Fibroblast of pulmonary artery (primary cell): Measurements from ENCODE around the gene DVL2.

Source experiments
- DNase-seq: peaks from one replicate; pipeline ENCODE4 v3.0.0-alpha.2; 2010; ENCODE audit warnings: low read depth
- H3K4me3 ChIP-seq: replicated peaks from 2 replicates; pipeline ENCODE4 v1.5.1; 2011; ENCODE audit warnings: low read depth, mild to moderate bottlenecking, control low read depth, low read length, moderate library complexity
- CTCF ChIP-seq: IDR thresholded peaks from 2 replicates; pipeline ENCODE4 v1.5.1; 2011; ENCODE audit warnings: mild to moderate bottlenecking, control low read depth, low read length, inconsistent platforms; ENCODE audit errors: missing control alignments

Gene DVL2

GRCh38 chr17:7254511-7254910, 20.2 kb upstream of the DVL2 start:
- no peak for TF ChIP-seq CTCF
- H3K4me3 ChIP-seq = no peak overlapping the region

GRCh38 chr17:7253082-7253481, 18.8 kb upstream of the DVL2 start:
- peak overlapping the region; percentile 73 for H3K4me3 ChIP-seq
- no peak for TF ChIP-seq CTCF
- no peak for DNase-seq

More at GRCh38 chr17:7254511-7254910, 20.2 kb upstream of the DVL2 start:
- no peak for DNase-seq

- peak; percentile 96 for DNase-seq
- TF ChIP-seq CTCF = no peak
- H3K4me3 ChIP-seq = peak within 1 kb of the TSS; percentile 73
These were observed 18.1 kb upstream of the DVL2 start, which contains the start of gene ELP5 for GRCh38 chr17:7252176-7253043. TSS of gene ELP5 (plus strand) at chr17:7252215. CDS start at chr17:7252551, 336 bp downstream.

- TF ChIP-seq CTCF = no peak
These were observed 17.4 kb upstream of the DVL2 start, which contains the start of gene CTDNEP1 for GRCh38 chr17:7251661-7252175. TSS of gene CTDNEP1 (minus strand) at chr17:7251734. CDS start at chr17:7251296, 438 bp downstream.

GRCh38 chr17:7250695-7251627, 16.6 kb upstream of the DVL2 start:
- peak overlapping the region; percentile 73 for H3K4me3 ChIP-seq
- peak; percentile 25 for DNase-seq
- no peak for TF ChIP-seq CTCF

More at GRCh38 chr17:7251661-7252175, 17.4 kb upstream of the DVL2 start, which contains the start of gene CTDNEP1:
- peak; percentile 100 for DNase-seq
- peak within 1 kb of the TSS; percentile 73 for H3K4me3 ChIP-seq

- peak overlapping the region; percentile 73 for H3K4me3 ChIP-seq
- TF ChIP-seq CTCF = no peak
- no peak for DNase-seq
These were observed 15.5 kb upstream of the DVL2 start for GRCh38 chr17:7249830-7250229.
